ENCODE results near the gene TTF1.

The TTF1 gene

DNA sequence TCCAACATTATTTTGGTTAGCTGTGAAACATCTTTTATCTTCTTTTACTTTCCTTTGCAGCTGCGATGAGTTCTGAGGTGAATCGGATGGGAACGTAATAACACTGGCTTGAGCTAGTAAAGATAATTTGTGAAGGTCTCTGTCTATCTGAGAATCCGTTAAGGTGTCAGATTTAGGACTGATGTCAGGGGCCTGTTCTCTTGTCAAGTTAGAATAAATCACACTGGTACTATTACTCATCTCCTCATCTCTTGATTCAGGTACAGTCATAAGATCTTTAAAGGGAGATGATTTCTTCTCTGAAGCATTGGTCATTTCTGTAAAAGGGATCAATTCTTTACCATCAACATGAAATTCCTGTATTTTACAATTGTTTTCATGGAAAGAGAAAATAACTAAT is 78.1 kb downstream of the TTF1 start:
- DNase-seq (ENCODE audit: low spot score) = no peak
- TF ChIP-seq, protein P1, sequence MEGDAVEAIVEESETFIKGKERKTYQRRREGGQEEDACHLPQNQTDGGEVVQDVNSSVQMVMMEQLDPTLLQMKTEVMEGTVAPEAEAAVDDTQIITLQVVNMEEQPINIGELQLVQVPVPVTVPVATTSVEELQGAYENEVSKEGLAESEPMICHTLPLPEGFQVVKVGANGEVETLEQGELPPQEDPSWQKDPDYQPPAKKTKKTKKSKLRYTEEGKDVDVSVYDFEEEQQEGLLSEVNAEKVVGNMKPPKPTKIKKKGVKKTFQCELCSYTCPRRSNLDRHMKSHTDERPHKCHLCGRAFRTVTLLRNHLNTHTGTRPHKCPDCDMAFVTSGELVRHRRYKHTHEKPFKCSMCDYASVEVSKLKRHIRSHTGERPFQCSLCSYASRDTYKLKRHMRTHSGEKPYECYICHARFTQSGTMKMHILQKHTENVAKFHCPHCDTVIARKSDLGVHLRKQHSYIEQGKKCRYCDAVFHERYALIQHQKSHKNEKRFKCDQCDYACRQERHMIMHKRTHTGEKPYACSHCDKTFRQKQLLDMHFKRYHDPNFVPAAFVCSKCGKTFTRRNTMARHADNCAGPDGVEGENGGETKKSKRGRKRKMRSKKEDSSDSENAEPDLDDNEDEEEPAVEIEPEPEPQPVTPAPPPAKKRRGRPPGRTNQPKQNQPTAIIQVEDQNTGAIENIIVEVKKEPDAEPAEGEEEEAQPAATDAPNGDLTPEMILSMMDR (conservative IDR thresholded peaks at IDR 0.05; ENCODE audit: low read depth) = no peak
- POLR2A ChIA-PET (ENCODE audit: low non-redundant PET) = no interaction called here
- H3K27ac ChIP-seq = no peak overlapping the region
- CTCF ChIA-PET = no interaction called here

DNA sequence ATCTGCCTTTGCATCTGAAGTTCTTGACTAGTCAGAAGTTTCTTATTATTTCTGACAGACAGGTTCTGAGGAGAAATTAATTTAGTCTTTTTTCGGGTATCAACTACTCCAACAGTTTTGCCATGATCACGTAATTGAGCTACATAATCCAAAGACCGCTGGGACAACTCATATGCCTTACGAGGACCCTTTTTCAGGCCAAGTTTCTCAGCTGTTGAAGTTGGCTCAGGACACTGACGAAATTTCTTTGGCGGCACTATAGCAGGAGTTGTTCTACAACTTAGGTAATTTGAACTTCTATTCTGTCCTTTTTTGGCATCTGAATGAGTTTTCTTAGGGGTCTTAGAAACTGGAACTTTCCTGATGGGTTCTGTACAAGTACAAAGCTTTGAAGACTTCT is 79.1 kb downstream of the TTF1 start:
- ChIA-PET POLR2A (ENCODE audit: low non-redundant PET) (no interaction called here), CTCF (no interaction called here)
- no peak overlapping the region for H3K27ac ChIP-seq
- DNase-seq (ENCODE audit: low spot score) = no peak
- TF ChIP-seq, protein P1 (conservative IDR thresholded peaks at IDR 0.05; ENCODE audit: low read depth) = no peak
